Kidney glomerular epithelial cell (primary cell): Measurements from ENCODE around the gene TFF1.
A peak's percentile ranks its signal among the peaks of the same experiment; 100 is the strongest.
"Not testable (repeated sequence)": the region's sequence is repeated elsewhere in the genome, so short reads cannot be mapped to it uniquely, and the experiment has no call there.

Experiments used
- DNase-seq: peaks from one replicate; lab custom pipeline; 2025; lab: John Stamatoyannopoulos, UW

Gene TFF1

GRCh38 chr21:42366292-42367010, at the start of gene TFF1:
TFF1 (minus strand) TSS chr21:42366535; CDS start chr21:42366495, 40 bp downstream.
- no peak for DNase-seq

- DNase-seq: peak; percentile 88
Measured at GRCh38 chr21:42414928-42415769, 48.8 kb upstream of the TFF1 start.

- DNase-seq: no peak
Measured at GRCh38 chr21:42414553-42414927, 48.2 kb upstream of the TFF1 start.

GRCh38 chr21:42414066-42414465, 47.7 kb upstream of the TFF1 start:
- DNase-seq: no peak

- no peak for DNase-seq
Measured at GRCh38 chr21:42413500-42413899, 47.2 kb upstream of the TFF1 start.

- no peak for DNase-seq
Measured at GRCh38 chr21:42413093-42413492, 46.8 kb upstream of the TFF1 start.

- no peak for DNase-seq
Measured at GRCh38 chr21:42412636-42412933, 46.2 kb upstream of the TFF1 start.

GRCh38 chr21:42411891-42412635, 45.7 kb upstream of the TFF1 start:
- no peak for DNase-seq

- DNase-seq: no peak
Measured at GRCh38 chr21:42411197-42411869, 45.0 kb upstream of the TFF1 start.

- DNase-seq: no peak
Measured at GRCh38 chr21:42409366-42409765, 43.0 kb upstream of the TFF1 start.

GRCh38 chr21:42408718-42409117, 42.4 kb upstream of the TFF1 start:
- DNase-seq: not testable (repeated sequence)

- no peak for DNase-seq
Measured at GRCh38 chr21:42407476-42407875, 41.1 kb upstream of the TFF1 start.

GRCh38 chr21:42406866-42407265, 40.5 kb upstream of the TFF1 start:
- DNase-seq: no peak

- no peak for DNase-seq
Measured at GRCh38 chr21:42406201-42406621, 39.9 kb upstream of the TFF1 start.

GRCh38 chr21:42405064-42406013, 39.0 kb upstream of the TFF1 start:
- DNase-seq: no peak

- DNase-seq: no peak
Measured at GRCh38 chr21:42404539-42404938, 38.2 kb upstream of the TFF1 start.

GRCh38 chr21:42403611-42404231, 37.4 kb upstream of the TFF1 start, which contains the start of gene UBASH3A:
UBASH3A (plus strand) TSS chr21:42403902; CDS start chr21:42403946, 44 bp downstream.
- DNase-seq: no peak

GRCh38 chr21:42401820-42402251, 35.5 kb upstream of the TFF1 start:
- no peak for DNase-seq

GRCh38 chr21:42401154-42401553, 34.8 kb upstream of the TFF1 start:
- DNase-seq: no peak

- DNase-seq: no peak
Measured at GRCh38 chr21:42400525-42400924, 34.2 kb upstream of the TFF1 start.
